ENCODE data around the gene EXO1. TPM values are rescaled to one million over a fixed set of nuclear protein-coding genes. Genes with fewer than 3 reads are reported as not detected.

Gene EXO1
- polyA plus RNA-seq, 1 donor (not counting 4 experiments of a cell fraction or from before 2014, with no cell fraction given): 5.4 TPM

- H3K27me3 ChIP-seq (ENCODE audit: control insufficient read depth, extremely low read depth, insufficient read depth, low read length): no peaks in the 10 kb centered on the region
- FAIRE-seq (no peak), DNase-seq (ENCODE audit: low read depth, low spot score) (no peak)
- peak overlapping the region; percentile 89 for H3K9ac ChIP-seq (ENCODE audit: control insufficient read depth, extremely low read depth, insufficient read depth, low read length)
- peaks cover 0 to 6% of the 10 kb centered on the region in 2 experiments for H3K36me3 ChIP-seq (ENCODE audit: control insufficient read depth in 2 of 2, extremely low read depth in 1 of 2, insufficient read depth in 2 of 2, low read length in 2 of 2)
- H3K4me3 ChIP-seq (ENCODE audit: control insufficient read depth in 2 of 3, extremely low read depth in 1 of 3, insufficient read depth in 2 of 3, low read depth in 1 of 3, low read length in 3 of 3): peak overlapping the region; percentile 77 to 96 (median 92)
- H3K27ac ChIP-seq (ENCODE audit: control insufficient read depth, insufficient read depth, low read length): peak overlapping the region; percentile 84
- no peaks in the 10 kb centered on the region for H3K9me3 ChIP-seq (ENCODE audit: control insufficient read depth, low read depth, low read length)
- peak overlapping the region; percentile 98 for H2AFZ ChIP-seq (ENCODE audit: control insufficient read depth, low read length)
- peaks cover 23% of the 10 kb centered on the region for H3K4me1 ChIP-seq (ENCODE audit: control insufficient read depth, extremely low read depth, insufficient read depth, low read length)
- TF ChIP-seq EZH2 (IDR thresholded peaks at IDR 0.05; ENCODE audit: low read length) (no peak), CTCF (optimal IDR thresholded peaks at IDR 0.05 in 1 of 3, IDR thresholded peaks at IDR 0.05 in 1 of 3, conservative IDR thresholded peaks at IDR 0.05 in 1 of 3; ENCODE audit: extremely low read depth in 1 of 3, insufficient read depth in 2 of 3, low read length in 3 of 3) (no peak)
- dilution Hi-C loops (cut with MboI; ENCODE audit: extremely low pct_ligation_motif_present, low sequenced_read_pairs): loop anchor here (25.0 kb wide), 1 partner anchor 235 kb away; no protein-coding TSS in a partner anchor
- H3K9me1 ChIP-seq (ENCODE audit: control insufficient read depth, extremely low read depth, insufficient read depth, low read length): no peaks in the 10 kb centered on the region
- no peaks in the 10 kb centered on the region for H4K20me1 ChIP-seq (ENCODE audit: control insufficient read depth, extremely low read depth, insufficient read depth, low read length)
- peaks cover 17% of the 10 kb centered on the region for H3K79me2 ChIP-seq (ENCODE audit: control insufficient read depth, insufficient read depth, low read length)
- H3K4me2 ChIP-seq (ENCODE audit: control insufficient read depth, extremely low read depth, insufficient read depth, low read depth, low read length): peak overlapping the region; percentile 74
Observed at GRCh38 chr1:241847540-241847795, 536 bp upstream of the EXO1 start.

DNA sequence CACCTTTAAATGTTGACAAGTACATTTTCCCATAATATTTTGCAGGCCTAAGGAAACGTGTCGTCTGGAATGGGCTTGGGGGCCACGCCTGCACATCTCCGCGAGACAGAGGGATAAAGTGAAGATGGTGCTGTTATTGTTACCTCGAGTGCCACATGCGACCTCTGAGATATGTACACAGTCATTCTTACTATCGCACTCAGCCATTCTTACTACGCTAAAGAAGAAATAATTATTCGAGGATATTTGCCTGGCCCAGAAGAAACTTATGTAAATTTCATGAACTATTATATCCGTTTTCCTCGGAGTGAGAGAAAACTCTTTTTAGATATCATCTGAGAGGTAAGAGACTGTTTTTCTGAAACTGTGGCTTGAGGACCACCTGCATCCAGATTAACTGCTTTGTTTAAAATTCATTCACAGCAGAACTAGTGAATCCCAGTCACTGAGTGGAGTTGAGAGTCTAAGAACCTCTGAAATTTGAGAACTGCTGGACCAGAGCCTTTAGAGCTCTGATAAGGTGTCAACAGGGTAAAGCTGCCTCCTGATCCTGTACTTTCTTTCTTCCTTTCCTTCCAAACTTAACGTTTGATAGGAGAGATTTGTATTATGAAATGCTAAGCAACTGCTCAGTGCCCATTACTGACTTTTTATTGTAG lies 811 bp downstream of the EXO1 start:
- Histone ChIP-seq H4K20me1 (ENCODE audit: control insufficient read depth, extremely low read depth, insufficient read depth, low read length) (no peaks in the 10 kb centered on the region), H3K27me3 (ENCODE audit: control insufficient read depth, extremely low read depth, insufficient read depth, low read length) (no peaks in the 10 kb centered on the region), H3K4me2 (ENCODE audit: control insufficient read depth, extremely low read depth, insufficient read depth, low read depth, low read length) (peak overlapping the region; percentile 74), H3K9ac (ENCODE audit: control insufficient read depth, extremely low read depth, insufficient read depth, low read length) (peak overlapping the region; percentile 89), H3K4me3 (ENCODE audit: control insufficient read depth in 2 of 3, extremely low read depth in 1 of 3, insufficient read depth in 2 of 3, low read depth in 1 of 3, low read length in 3 of 3) (peak overlapping the region; percentile 77 to 96 (median 92)), H2AFZ (ENCODE audit: control insufficient read depth, low read length) (peak overlapping the region; percentile 98), H3K4me1 (ENCODE audit: control insufficient read depth, extremely low read depth, insufficient read depth, low read length) (peaks cover 21% of the 10 kb centered on the region), H3K36me3 (ENCODE audit: control insufficient read depth in 2 of 2, extremely low read depth in 1 of 2, insufficient read depth in 2 of 2, low read length in 2 of 2) (peaks cover 0 to 6% of the 10 kb centered on the region in 2 experiments), H3K9me1 (ENCODE audit: control insufficient read depth, extremely low read depth, insufficient read depth, low read length) (no peaks in the 10 kb centered on the region), H3K79me2 (ENCODE audit: control insufficient read depth, insufficient read depth, low read length) (peaks cover 17% of the 10 kb centered on the region), H3K27ac (ENCODE audit: control insufficient read depth, insufficient read depth, low read length) (peak overlapping the region; percentile 84), H3K9me3 (ENCODE audit: control insufficient read depth, low read depth, low read length) (no peaks in the 10 kb centered on the region)
- dilution Hi-C loops (cut with MboI; ENCODE audit: extremely low pct_ligation_motif_present, low sequenced_read_pairs): loop anchor here (25.0 kb wide), 1 partner anchor 237 kb away; no protein-coding TSS in a partner anchor
- DNase-seq (ENCODE audit: low read depth, low spot score) (no peak), FAIRE-seq (no peak)
- TF ChIP-seq CTCF (optimal IDR thresholded peaks at IDR 0.05 in 1 of 3, IDR thresholded peaks at IDR 0.05 in 1 of 3, conservative IDR thresholded peaks at IDR 0.05 in 1 of 3; ENCODE audit: extremely low read depth in 1 of 3, insufficient read depth in 2 of 3, low read length in 3 of 3) (no peak), EZH2 (IDR thresholded peaks at IDR 0.05; ENCODE audit: low read length) (no peak)

All from keratinocyte (primary cell).